ENCODE results near the gene SLN.

SLN gene

GRCh38 chr11:107719557-107720302 is 7.9 kb upstream of the SLN start:
- DNase-seq (ENCODE audit: low spot score): no peak

- DNase-seq (ENCODE audit: low spot score): no peak
Observed at GRCh38 chr11:107719073-107719472, 7.2 kb upstream of the SLN start.

- DNase-seq (ENCODE audit: low spot score): no peak
Observed at GRCh38 chr11:107716884-107717532, 5.2 kb upstream of the SLN start.

- DNase-seq (ENCODE audit: low spot score): no peak
Observed at GRCh38 chr11:107713009-107713408, 1.2 kb upstream of the SLN start.

- no peak for DNase-seq (ENCODE audit: low spot score)
Observed at GRCh38 chr11:107710301-107710700, 1.6 kb downstream of the SLN start.

GRCh38 chr11:107708792-107709191 is 3.1 kb downstream of the SLN start:
- no peak for DNase-seq (ENCODE audit: low spot score)

- DNase-seq (ENCODE audit: low spot score): no peak
Observed at GRCh38 chr11:107707807-107708206, 4.0 kb downstream of the SLN start.

- no peak for DNase-seq (ENCODE audit: low spot score)
Observed at GRCh38 chr11:107707215-107707671, 4.6 kb downstream of the SLN start.

- no peak for DNase-seq (ENCODE audit: low spot score)
Observed at GRCh38 chr11:107706531-107706930, 5.3 kb downstream of the SLN start.

- DNase-seq (ENCODE audit: low spot score): no peak
Observed at GRCh38 chr11:107705027-107705426, 6.8 kb downstream of the SLN start.

- DNase-seq (ENCODE audit: low spot score): no peak
Observed at GRCh38 chr11:107704451-107704850, 7.4 kb downstream of the SLN start.

GRCh38 chr11:107702723-107703122 is 9.1 kb downstream of the SLN start:
- DNase-seq (ENCODE audit: low spot score): no peak

GRCh38 chr11:107702109-107702660 is 9.7 kb downstream of the SLN start:
- no peak for DNase-seq (ENCODE audit: low spot score)

GRCh38 chr11:107699371-107700285 is 12.2 kb downstream of the SLN start:
- DNase-seq (ENCODE audit: low spot score): no peak

GRCh38 chr11:107697291-107697690 is 14.6 kb downstream of the SLN start:
- DNase-seq (ENCODE audit: low spot score): no peak

GRCh38 chr11:107696140-107696539 is 15.7 kb downstream of the SLN start:
- DNase-seq (ENCODE audit: low spot score): no peak

- no peak for DNase-seq (ENCODE audit: low spot score)
Observed at GRCh38 chr11:107695446-107695845, 16.4 kb downstream of the SLN start.

- DNase-seq (ENCODE audit: low spot score): no peak
Observed at GRCh38 chr11:107691000-107691750, 20.7 kb downstream of the SLN start.

GRCh38 chr11:107689317-107690202 is 22.3 kb downstream of the SLN start:
- DNase-seq (ENCODE audit: low spot score): peak; percentile 28

GRCh38 chr11:107688322-107688918 is 23.4 kb downstream of the SLN start:
- DNase-seq (ENCODE audit: low spot score): no peak

Measured in SK-N-DZ (cell line).